ENCODE data around the gene WDSUB1.

WDSUB1 gene, protein sequence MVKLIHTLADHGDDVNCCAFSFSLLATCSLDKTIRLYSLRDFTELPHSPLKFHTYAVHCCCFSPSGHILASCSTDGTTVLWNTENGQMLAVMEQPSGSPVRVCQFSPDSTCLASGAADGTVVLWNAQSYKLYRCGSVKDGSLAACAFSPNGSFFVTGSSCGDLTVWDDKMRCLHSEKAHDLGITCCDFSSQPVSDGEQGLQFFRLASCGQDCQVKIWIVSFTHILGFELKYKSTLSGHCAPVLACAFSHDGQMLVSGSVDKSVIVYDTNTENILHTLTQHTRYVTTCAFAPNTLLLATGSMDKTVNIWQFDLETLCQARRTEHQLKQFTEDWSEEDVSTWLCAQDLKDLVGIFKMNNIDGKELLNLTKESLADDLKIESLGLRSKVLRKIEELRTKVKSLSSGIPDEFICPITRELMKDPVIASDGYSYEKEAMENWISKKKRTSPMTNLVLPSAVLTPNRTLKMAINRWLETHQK

DNA sequence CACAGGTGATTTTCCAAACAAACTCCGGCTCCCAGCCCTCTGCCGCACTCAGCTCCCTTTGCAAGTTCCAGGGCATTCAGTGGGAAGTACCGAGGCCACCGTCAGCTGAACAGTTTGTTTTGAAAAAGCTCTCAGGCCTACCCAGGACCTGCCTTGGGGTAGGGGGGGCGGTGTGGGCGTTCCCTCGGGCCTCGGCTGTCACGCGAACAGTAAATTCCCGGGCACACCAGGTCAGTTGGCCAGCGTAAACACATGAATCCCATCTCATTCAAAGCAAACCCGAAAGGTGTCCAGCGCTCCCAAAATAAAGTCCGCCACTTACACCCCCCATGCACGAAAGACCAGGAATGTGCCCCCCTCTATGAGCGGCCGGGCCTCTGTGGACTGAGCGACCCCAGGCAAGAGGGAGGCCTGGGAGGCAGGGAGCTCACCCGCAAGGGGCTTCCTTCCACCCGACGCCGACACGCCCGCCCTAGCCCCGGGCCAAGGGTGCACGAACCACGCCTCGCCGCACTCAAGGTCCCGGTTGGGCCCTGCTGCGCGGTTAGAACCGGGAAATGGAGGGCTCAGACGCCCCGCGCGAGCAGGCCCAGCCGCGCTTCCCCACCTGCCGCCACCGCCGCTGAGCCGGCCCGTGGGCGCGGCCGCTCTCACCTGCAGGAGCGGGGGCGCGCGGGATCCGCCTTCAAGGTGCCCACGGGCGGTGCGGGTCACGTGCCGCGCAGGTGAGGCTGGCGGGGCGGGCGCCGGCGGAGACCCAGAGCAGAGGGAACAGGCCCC is at the start of gene WDSUB1:
Gene WDSUB1, minus strand, starts transcription at position 775 of the 780 bp plus-strand sequence. CDS start 3,634 bp downstream, outside the sequence.
- TF ChIP-seq, protein P1, sequence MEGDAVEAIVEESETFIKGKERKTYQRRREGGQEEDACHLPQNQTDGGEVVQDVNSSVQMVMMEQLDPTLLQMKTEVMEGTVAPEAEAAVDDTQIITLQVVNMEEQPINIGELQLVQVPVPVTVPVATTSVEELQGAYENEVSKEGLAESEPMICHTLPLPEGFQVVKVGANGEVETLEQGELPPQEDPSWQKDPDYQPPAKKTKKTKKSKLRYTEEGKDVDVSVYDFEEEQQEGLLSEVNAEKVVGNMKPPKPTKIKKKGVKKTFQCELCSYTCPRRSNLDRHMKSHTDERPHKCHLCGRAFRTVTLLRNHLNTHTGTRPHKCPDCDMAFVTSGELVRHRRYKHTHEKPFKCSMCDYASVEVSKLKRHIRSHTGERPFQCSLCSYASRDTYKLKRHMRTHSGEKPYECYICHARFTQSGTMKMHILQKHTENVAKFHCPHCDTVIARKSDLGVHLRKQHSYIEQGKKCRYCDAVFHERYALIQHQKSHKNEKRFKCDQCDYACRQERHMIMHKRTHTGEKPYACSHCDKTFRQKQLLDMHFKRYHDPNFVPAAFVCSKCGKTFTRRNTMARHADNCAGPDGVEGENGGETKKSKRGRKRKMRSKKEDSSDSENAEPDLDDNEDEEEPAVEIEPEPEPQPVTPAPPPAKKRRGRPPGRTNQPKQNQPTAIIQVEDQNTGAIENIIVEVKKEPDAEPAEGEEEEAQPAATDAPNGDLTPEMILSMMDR (IDR thresholded peaks at IDR 0.05) = no peak

DNA sequence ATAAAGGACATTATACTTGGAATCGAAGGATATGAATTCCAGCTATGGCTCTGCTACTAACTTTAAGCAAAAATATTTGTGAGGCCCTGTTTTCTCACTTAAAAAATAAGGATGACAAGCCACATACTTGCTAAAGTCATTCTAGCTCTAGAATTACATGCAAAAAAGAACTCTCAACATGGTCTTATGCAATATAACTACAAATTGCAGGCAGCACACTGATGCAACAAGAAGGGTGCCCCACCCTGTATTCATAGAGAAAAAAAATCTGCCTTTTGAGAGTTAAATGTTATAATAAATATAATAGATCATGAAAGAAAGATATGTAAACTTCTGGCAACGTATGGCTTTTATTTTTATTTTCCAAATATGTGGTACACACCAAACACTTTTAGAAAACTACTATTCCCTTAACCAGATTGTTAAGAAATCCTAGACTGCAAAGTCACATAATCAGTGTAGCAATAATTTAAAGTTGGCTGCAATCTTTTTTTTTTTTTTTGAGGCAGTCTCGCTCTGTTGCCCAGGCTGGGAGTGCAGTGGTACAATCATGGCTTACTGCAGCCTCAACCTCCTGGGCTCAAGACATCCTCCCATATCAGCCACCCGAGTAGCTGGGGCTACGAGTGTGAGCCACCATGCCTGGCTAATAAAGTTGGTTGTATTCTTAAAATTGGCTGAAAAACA is 40.2 kb upstream of the WDSUB1 start:
- TF ChIP-seq, protein P1 (IDR thresholded peaks at IDR 0.05) = no peak

DNA sequence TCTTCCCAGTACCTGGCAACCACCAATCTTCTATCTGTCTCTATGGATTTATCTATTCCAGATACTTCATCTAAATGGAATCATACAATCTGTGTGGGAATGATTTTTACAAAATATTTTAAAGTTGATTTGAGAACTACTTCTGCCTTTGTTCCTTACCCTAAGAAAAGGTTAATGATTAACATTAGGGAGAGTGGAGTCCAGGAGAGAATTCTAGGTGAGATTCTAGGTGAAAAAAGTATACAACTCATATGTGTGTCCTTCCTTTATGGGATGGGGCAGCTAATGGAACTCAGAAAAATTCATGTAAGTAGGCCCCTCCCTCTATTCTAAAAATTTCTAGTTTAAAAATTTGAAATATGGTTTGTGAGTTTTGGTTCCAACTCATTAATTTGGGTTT is 35.9 kb upstream of the WDSUB1 start:
- TF ChIP-seq, protein P1 (IDR thresholded peaks at IDR 0.05) = no peak

DNA sequence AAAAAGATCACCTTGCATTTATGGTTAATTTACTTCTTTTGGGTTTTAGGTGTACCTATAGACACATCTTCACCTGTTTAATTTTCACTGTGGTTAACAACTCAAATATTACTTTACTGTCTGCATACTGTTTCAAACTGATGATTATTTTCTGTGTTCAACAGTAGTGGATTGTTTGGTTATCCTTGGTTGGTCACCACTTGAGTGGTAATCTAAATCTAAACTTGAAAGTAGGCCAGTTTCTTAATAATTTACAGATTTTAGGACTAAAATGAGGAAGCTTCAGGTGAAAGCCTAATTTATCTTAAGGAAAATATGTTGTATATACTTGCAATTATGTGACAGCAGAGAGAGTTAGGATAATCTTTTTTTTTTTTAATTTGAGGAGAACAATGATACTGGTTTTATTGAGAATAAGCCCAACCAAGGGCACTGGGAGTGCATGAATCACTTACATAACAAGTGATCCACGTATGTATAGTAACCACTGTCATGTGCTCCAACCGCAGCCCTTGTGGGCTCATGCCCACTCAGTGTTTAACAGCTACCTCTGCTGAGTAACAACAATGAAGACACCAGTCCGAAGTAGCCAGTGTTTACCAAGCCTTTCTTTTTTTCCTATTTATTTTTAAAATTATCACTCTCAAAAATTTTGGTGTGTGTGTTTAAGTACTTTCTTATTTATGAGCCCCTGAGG is 31.0 kb upstream of the WDSUB1 start:
- TF ChIP-seq, protein P1 (IDR thresholded peaks at IDR 0.05) = no peak

DNA sequence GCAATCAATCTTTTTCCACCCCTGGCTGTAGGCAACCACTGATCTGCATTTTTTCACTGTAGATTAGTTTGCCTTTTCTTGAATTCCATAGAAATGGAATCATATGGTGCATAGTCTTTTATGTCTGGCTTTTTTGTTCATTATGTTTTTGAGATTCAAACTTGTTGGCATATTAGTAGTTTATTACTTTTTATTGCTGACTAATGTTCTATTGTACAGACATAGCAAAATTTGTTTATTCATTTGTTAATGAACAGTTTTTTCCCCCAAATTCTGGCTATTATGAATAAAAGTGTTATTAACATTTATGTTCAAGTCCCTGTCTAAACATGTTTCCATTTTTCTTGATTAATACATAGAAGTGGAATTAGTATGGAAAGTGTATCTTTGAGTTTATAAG is 21.4 kb upstream of the WDSUB1 start:
- TF ChIP-seq, protein P1 (IDR thresholded peaks at IDR 0.05) = no peak

DNA sequence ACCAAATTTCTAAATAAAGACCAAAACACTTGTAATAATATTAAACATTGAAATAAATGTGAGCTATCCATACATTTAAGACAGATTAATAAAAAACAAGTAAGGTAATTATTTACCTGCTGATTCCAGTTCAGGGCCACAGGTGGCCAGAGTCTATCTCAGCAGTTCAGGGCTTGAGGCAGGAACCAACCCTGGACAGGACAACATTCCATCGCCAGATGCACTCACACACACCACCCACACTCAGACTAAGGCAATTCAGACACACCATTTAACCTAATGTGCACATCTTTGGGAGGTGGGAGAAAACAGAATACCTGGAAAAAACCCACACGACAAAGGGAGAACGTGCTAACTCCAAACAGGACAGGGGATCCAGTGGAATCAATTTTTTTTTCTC is 14.1 kb upstream of the WDSUB1 start:
- TF ChIP-seq, protein P1 (IDR thresholded peaks at IDR 0.05) = no peak

DNA sequence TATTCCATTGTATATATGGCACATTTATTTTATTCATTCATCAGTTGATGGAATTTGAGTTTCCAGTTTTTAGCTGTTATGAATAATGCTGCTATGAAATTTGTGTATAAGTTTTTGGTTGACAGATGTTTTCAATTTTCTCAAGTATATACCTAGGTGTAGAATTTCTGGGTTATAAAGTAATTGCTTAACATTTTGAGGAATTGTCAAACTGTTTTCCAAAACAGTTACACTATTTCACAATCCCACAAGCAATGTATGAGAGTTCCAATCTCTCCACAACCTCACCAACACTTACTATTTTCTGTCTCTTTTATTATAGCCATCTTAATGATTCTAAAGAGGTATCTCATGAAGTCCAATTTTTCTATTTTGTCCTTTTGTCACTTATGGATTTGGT is 12.5 kb upstream of the WDSUB1 start:
- TF ChIP-seq, protein P1 (IDR thresholded peaks at IDR 0.05) = no peak
